ENCODE results near the gene CRIP2.

GRCh38 chr14:105442834-105443233 lies 31.8 kb upstream of the CRIP2 start:
- TF ChIP-seq EZH2 (IDR thresholded peaks at IDR 0.05; ENCODE audit: borderline replicate concordance, low read depth, low read length, poor library complexity, severe bottlenecking), result no peak
- TF ChIP-seq, protein P1, sequence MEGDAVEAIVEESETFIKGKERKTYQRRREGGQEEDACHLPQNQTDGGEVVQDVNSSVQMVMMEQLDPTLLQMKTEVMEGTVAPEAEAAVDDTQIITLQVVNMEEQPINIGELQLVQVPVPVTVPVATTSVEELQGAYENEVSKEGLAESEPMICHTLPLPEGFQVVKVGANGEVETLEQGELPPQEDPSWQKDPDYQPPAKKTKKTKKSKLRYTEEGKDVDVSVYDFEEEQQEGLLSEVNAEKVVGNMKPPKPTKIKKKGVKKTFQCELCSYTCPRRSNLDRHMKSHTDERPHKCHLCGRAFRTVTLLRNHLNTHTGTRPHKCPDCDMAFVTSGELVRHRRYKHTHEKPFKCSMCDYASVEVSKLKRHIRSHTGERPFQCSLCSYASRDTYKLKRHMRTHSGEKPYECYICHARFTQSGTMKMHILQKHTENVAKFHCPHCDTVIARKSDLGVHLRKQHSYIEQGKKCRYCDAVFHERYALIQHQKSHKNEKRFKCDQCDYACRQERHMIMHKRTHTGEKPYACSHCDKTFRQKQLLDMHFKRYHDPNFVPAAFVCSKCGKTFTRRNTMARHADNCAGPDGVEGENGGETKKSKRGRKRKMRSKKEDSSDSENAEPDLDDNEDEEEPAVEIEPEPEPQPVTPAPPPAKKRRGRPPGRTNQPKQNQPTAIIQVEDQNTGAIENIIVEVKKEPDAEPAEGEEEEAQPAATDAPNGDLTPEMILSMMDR (conservative IDR thresholded peaks at IDR 0.05; ENCODE audit: low read depth, low read length), result no peak

Data from A673 (cell line).